H9 (cell line): ENCODE measurements around the gene UTP25. TPM values are rescaled to one million over a fixed set of nuclear protein-coding genes. Genes with fewer than 3 reads are reported as not detected.
A peak's percentile ranks its signal among the peaks of the same experiment; 100 is the strongest.

ENCODE experiments used
- DNase-seq: peaks from one replicate; pipeline ENCODE4 v3.0.0-alpha.2; 2017
- H2AFZ ChIP-seq: one replicate; pipeline ENCODE4 v1.6.1; 2013; ENCODE audit warnings: mild to moderate bottlenecking, low read length, control low read depth, moderate library complexity
- H2AK5ac ChIP-seq: 2 replicates; pipeline ENCODE4 v1.6.1; 2013; ENCODE audit warnings: low read length, control low read depth, mixed read lengths; ENCODE audit not compliant: insufficient read length
- H2BK120ac ChIP-seq: one replicate; pipeline ENCODE4 v1.6.1; 2013; ENCODE audit warnings: low read depth, mild to moderate bottlenecking, low read length, control low read depth, inconsistent platforms; ENCODE audit not compliant: poor library complexity, severe bottlenecking
- H2BK12ac ChIP-seq: 2 replicates; pipeline ENCODE4 v1.6.1; 2013; ENCODE audit warnings: low read length, control low read depth, mixed read lengths, low read depth; ENCODE audit not compliant: insufficient read length
- H2BK15ac ChIP-seq: 2 replicates; pipeline ENCODE4 v1.6.1; 2013; ENCODE audit warnings: low read depth, low read length, control low read depth
- H2BK20ac ChIP-seq: one replicate; pipeline ENCODE4 v1.6.1; 2013; ENCODE audit warnings: low read depth, mild to moderate bottlenecking, low read length, control low read depth, inconsistent platforms; ENCODE audit not compliant: poor library complexity, severe bottlenecking
- H2BK5ac ChIP-seq: 2 replicates; pipeline ENCODE4 v1.6.1; 2013; ENCODE audit warnings: low read length, control low read depth, mixed read lengths; ENCODE audit not compliant: insufficient read length
- H3K14ac ChIP-seq: 2 replicates; pipeline ENCODE4 v1.6.1; 2013; ENCODE audit warnings: low read length, control low read depth; ENCODE audit not compliant: insufficient read depth
- H3K18ac ChIP-seq: 2 replicates; pipeline ENCODE4 v1.6.1; 2013; ENCODE audit warnings: low read depth, mild to moderate bottlenecking, mixed read lengths, low read length, control low read depth; ENCODE audit not compliant: insufficient read length
- H3K23ac ChIP-seq: 2 replicates; pipeline ENCODE4 v1.6.1; 2013; ENCODE audit warnings: low read length, control low read depth, mixed read lengths, low read depth; ENCODE audit not compliant: insufficient read length
- H3K23me2 ChIP-seq: 2 replicates; pipeline ENCODE4 v1.6.1; 2013; ENCODE audit warnings: low read depth, mild to moderate bottlenecking, mixed read lengths, low read length, control low read depth; ENCODE audit not compliant: insufficient read length, poor library complexity, severe bottlenecking
- H3K27ac ChIP-seq: 2 replicates; pipeline ENCODE4 v1.5.1; 2013; ENCODE audit warnings: low read length, control low read depth, mixed read lengths, low read depth; ENCODE audit not compliant: insufficient read length
- H3K27me3 ChIP-seq: 2 replicates; pipeline ENCODE4 v1.6.1; 2013; ENCODE audit warnings: low read length, control low read depth, inconsistent platforms; ENCODE audit not compliant: insufficient read depth
- H3K4ac ChIP-seq: 2 replicates; pipeline ENCODE4 v1.6.1; 2013; ENCODE audit warnings: low read depth, mild to moderate bottlenecking, control low read depth, inconsistent platforms, low read length, moderate library complexity
- H3K4me1 ChIP-seq: 2 replicates; pipeline ENCODE4 v1.6.1; 2013; ENCODE audit warnings: low read length, control low read depth, inconsistent platforms; ENCODE audit not compliant: insufficient read depth
- H3K4me2 ChIP-seq: 2 replicates; pipeline ENCODE4 v1.6.1; 2013; ENCODE audit warnings: low read length, control low read depth, mixed read lengths; ENCODE audit not compliant: insufficient read length, insufficient read depth
- H3K56ac ChIP-seq: 2 replicates; pipeline ENCODE4 v1.6.1; 2013; ENCODE audit warnings: low read depth, mild to moderate bottlenecking, mixed read lengths, low read length, control low read depth; ENCODE audit not compliant: insufficient read length
- H3K79me1 ChIP-seq: 2 replicates; pipeline ENCODE4 v1.6.1; 2013; ENCODE audit warnings: low read depth, mild to moderate bottlenecking, moderate library complexity, low read length, control low read depth, inconsistent platforms; ENCODE audit not compliant: insufficient read depth, poor library complexity, severe bottlenecking
- H3K79me2 ChIP-seq: 2 replicates; pipeline ENCODE4 v1.6.1; 2013; ENCODE audit warnings: low read length, control low read depth, inconsistent platforms; ENCODE audit not compliant: insufficient read depth
- H3K9ac ChIP-seq: 2 replicates; pipeline ENCODE4 v1.6.1; 2013; ENCODE audit warnings: low read length, control low read depth, mixed read lengths; ENCODE audit not compliant: insufficient read length; ENCODE audit errors: extremely low read depth
- H3K9me3 ChIP-seq: one replicate; pipeline ENCODE4 v1.6.1; 2013; ENCODE audit warnings: low read depth, low read length, inconsistent platforms; ENCODE audit not compliant: control insufficient read depth
- H3T11ph ChIP-seq: one replicate; pipeline ENCODE4 v1.6.1; 2013; ENCODE audit warnings: mild to moderate bottlenecking, low read length, control low read depth, inconsistent platforms
- H4K20me1 ChIP-seq: one replicate; pipeline ENCODE4 v1.6.1; 2013; ENCODE audit not compliant: control insufficient read depth, insufficient read length, insufficient read depth
- H4K5ac ChIP-seq: 2 replicates; pipeline ENCODE4 v1.6.1; 2013; ENCODE audit warnings: low read depth, mild to moderate bottlenecking, mixed read lengths, low read length, control low read depth; ENCODE audit not compliant: insufficient read length
- H4K8ac ChIP-seq: replicated peaks from 2 replicates; pipeline ENCODE4 v1.6.1; 2013; ENCODE audit warnings: low read length, control low read depth, mixed read lengths, low read depth; ENCODE audit not compliant: insufficient read length
- H4K91ac ChIP-seq: 2 replicates; pipeline ENCODE4 v1.6.1; 2013; ENCODE audit warnings: low read depth, mild to moderate bottlenecking, moderate library complexity, mixed read lengths, low read length, control low read depth; ENCODE audit not compliant: insufficient read length
- H3K27ac Mint-ChIP-seq, 3 experiments: 2 replicates in 2 of 3; 3 replicates in 1 of 3; pipeline ENCODE4 v1.8.0; 2020 to 2021; ENCODE audit warnings: mixed read lengths in 3 of 3, mild to moderate bottlenecking in 1 of 3, moderate library complexity in 1 of 3
- H3K27me3 Mint-ChIP-seq: 2 replicates; pipeline ENCODE4 v1.8.0; 2021; ENCODE audit warnings: low read depth, mild to moderate bottlenecking, moderate library complexity, mixed read lengths
- H3K36me3 Mint-ChIP-seq, 3 experiments: 2 replicates in 2 of 3; 3 replicates in 1 of 3; pipeline ENCODE4 v1.8.0; 2020 to 2021; ENCODE audit warnings: low read depth in 3 of 3, mixed read lengths in 3 of 3; ENCODE audit not compliant: insufficient read depth in 1 of 3
- H3K4me1 Mint-ChIP-seq, 2 experiments: 2 replicates each; pipeline ENCODE4 v1.8.0; 2020; ENCODE audit warnings: mixed read lengths in 2 of 2
- H3K4me3 Mint-ChIP-seq, 2 experiments: 2 replicates in 1 of 2; 3 replicates in 1 of 2; pipeline ENCODE4 v1.8.0; 2020 to 2021; ENCODE audit warnings: mild to moderate bottlenecking in 2 of 2, mixed read lengths in 2 of 2, moderate library complexity in 1 of 2
- H3K9me3 Mint-ChIP-seq, 2 experiments: 2 replicates in 1 of 2; 3 replicates in 1 of 2; pipeline ENCODE4 v1.8.0; 2020; ENCODE audit warnings: mild to moderate bottlenecking in 2 of 2, mixed read lengths in 2 of 2, moderate library complexity in 1 of 2
- CTCF ChIP-seq: fragments of 200-600 bp; sonication (generic); conservative IDR thresholded peaks from 3 replicates; pipeline ENCODE4 v1.8.0; 2021; ENCODE audit warnings: antibody characterized with exemption, mild to moderate bottlenecking
- WGBS: extraction: QIAGEN DNeasy Blood & Tissue Kit; methylation state at CpG from one replicate; pipeline ENCODE4 v1.1.7; 2013; ENCODE audit warnings: missing lambda C conversion rate, low lambda C conversion rate, mixed read lengths; ENCODE audit not compliant: insufficient read length; ENCODE audit errors: extremely low coverage; 5-methylcytosine and 5-hydroxymethylcytosine counted together
- total RNA-seq: library from RNA; stranded (reverse); gene quantifications from 2 replicates; pipeline ENCODE4 v1.2.1, GENCODE V29; 2021

UTP25 gene
- total RNA-seq, 1 experiment from 2014 or later = 12.9 TPM

GRCh38 chr1:209829716-209830115 is 1.9 kb downstream of the UTP25 start:
- no peak for DNase-seq
- Histone ChIP-seq H3K79me1 (no peaks in the 10 kb centered on the region), H3K14ac (no peak overlapping the region), H3K27ac (no peak overlapping the region), H3K79me2 (no peaks in the 10 kb centered on the region), H3K4me2 (no peak overlapping the region), H4K5ac (no peak overlapping the region), H4K91ac (no peak overlapping the region), H2BK20ac (no peak overlapping the region), H3K23ac (no peak overlapping the region), H3K18ac (no peak overlapping the region), H2BK15ac (no peak overlapping the region), H3K9ac (no peak overlapping the region), H2BK12ac (no peak overlapping the region), H2BK120ac (no peak overlapping the region), H3K27me3 (no peaks in the 10 kb centered on the region), H3T11ph (no peak overlapping the region), H3K9me3 (no peaks in the 10 kb centered on the region), H4K8ac (no peak overlapping the region), H2AFZ (no peak overlapping the region), H3K23me2 (no peaks in the 10 kb centered on the region), H2AK5ac (no peak overlapping the region), H3K4me1 (no peaks in the 10 kb centered on the region), H4K20me1 (no peaks in the 10 kb centered on the region), H3K4ac (no peak overlapping the region), H2BK5ac (no peak overlapping the region), H3K56ac (no peak overlapping the region)
- Mint-ChIP-seq H3K4me3 (peak overlapping the region; percentile 71 to 97; a peak in 4 of 5 replicates), H3K4me1 (peaks cover 6 to 7% of the 10 kb centered on the region in 2 experiments), H3K27me3 (no peaks in the 10 kb centered on the region; the same call in 1 of the 2 replicates), H3K36me3 (peaks cover 16 to 40% (median 39%) of the 10 kb centered on the region in 3 experiments; a peak in 6 of 7 replicates), H3K27ac (no peak overlapping the region), H3K9me3 (peaks cover 0 to 3% of the 10 kb centered on the region in 2 experiments; a peak in 1 of 5 replicates)
- TF ChIP-seq CTCF = no peak
- no CpG with 5 or more reads among the region's 2 CpGs for WGBS
